ENCODE data around the gene ELK4.

GRCh38 chr1:205595861-205596260 lies 36.0 kb downstream of the ELK4 start:
- TF ChIP-seq EZH2 (IDR thresholded peaks at IDR 0.05; ENCODE audit: insufficient read depth, poor library complexity, severe bottlenecking) (no peak), EZH2phosphoT487 (IDR thresholded peaks at IDR 0.05; ENCODE audit: insufficient read depth, low read depth) (no peak)
